A549 (cell line): ENCODE results near the gene PKD1.

Experiments used
- BCL3 ChIP-seq: fragments of >200 bp; sonication (Bioruptor Twin); formaldehyde crosslinking; IDR thresholded peaks from 3 replicates; pipeline ENCODE4 v1.6.1; 2016
- CBX2 ChIP-seq: fragments of 200-600 bp; sonication (generic); IDR thresholded peaks from 2 replicates; pipeline ENCODE4 v1.6.1; 2016; ENCODE audit warnings: low read depth, mild to moderate bottlenecking, borderline replicate concordance
- CTCF ChIP-seq: fragments of >200 bp; sonication (Bioruptor Twin); formaldehyde crosslinking; IDR thresholded peaks from 3 replicates; pipeline ENCODE4 v1.5.1; 2016
- ELK1 ChIP-seq: fragments of 150-350 bp; IDR thresholded peaks from 2 replicates; pipeline ENCODE4 v1.6.1; 2014; ENCODE audit warnings: low read depth, mild to moderate bottlenecking, low read length
- EP300 ChIP-seq, 2 experiments: fragments of >200 bp; sonication (Bioruptor Twin); formaldehyde crosslinking; IDR thresholded peaks; 2 replicates in 1 of 2; 3 replicates in 1 of 2; pipeline ENCODE4 v1.6.1; 2016 to 2017
- HMGXB4 ChIP-seq: fragments of 250-450 bp; sonication (Bioruptor Pico); IDR thresholded peaks from 2 replicates; pipeline ENCODE4 v1.5.0; 2021; ENCODE audit warnings: mild to moderate bottlenecking, moderate library complexity, borderline replicate concordance
- JUNB ChIP-seq: fragments of >200 bp; sonication (Bioruptor Twin); formaldehyde crosslinking; IDR thresholded peaks from 2 replicates; pipeline ENCODE4 v1.6.1; 2016
- POLR2A ChIP-seq: IDR thresholded peaks from 2 replicates; pipeline ENCODE4 v1.6.1; 2012; ENCODE audit warnings: mild to moderate bottlenecking, low read length
- REST ChIP-seq: fragments of 200-600 bp; sonication (generic); IDR thresholded peaks from 2 replicates; pipeline ENCODE4 v1.6.1; 2016; ENCODE audit warnings: antibody characterized with exemption, mild to moderate bottlenecking, moderate library complexity
- RFX5 ChIP-seq: fragments of 450-650 bp; IDR thresholded peaks from 2 replicates; pipeline ENCODE4 v1.7.1; 2014; ENCODE audit warnings: antibody characterized with exemption, mild to moderate bottlenecking, moderate library complexity

- TF ChIP-seq REST = no peak
- TF ChIP-seq BCL3 = no peak
- no peak for TF ChIP-seq CTCF
- TF ChIP-seq HMGXB4 (CRISPR knock-in tag) = no peak
- TF ChIP-seq CBX2 = no peak
- TF ChIP-seq POLR2A = no peak
- TF ChIP-seq ELK1 = no peak
- TF ChIP-seq RFX5 = no peak
- TF ChIP-seq EP300 (IDR thresholded peaks at IDR 0.05) = no peak
- TF ChIP-seq JUNB = no peak
These were observed 91.8 kb downstream of the PKD1 start for GRCh38 chr16:2043667-2044451.
